ENCODE results near the gene DNMT3L. TPM values are rescaled to one million over a fixed set of nuclear protein-coding genes. Genes with fewer than 3 reads are reported as not detected.
"Not testable (repeated sequence)": the region's sequence is repeated elsewhere in the genome, so short reads cannot be mapped to it uniquely, and the experiment has no call there.

DNMT3L gene
- polyA plus RNA-seq, 1 experiment: not detected

- no peak overlapping the region for H3K4me3 ChIP-seq (ENCODE audit: low read depth, low read length)
- no peaks in the 10 kb centered on the region for H3K36me3 ChIP-seq (ENCODE audit: control insufficient read depth, insufficient read depth, low read length)
- POLR2A ChIA-PET: no interaction called here
- H3K27me3 ChIP-seq (ENCODE audit: control insufficient read depth, insufficient read depth, low read length): peaks cover 1% of the 10 kb centered on the region
- CTCF ChIA-PET: interaction anchor here (2.0 kb wide), 1 partner anchor 11 kb away, joined by 9 read pairs; no protein-coding TSS in a partner anchor
- no peak for TF ChIP-seq CTCF (IDR thresholded peaks at IDR 0.05; ENCODE audit: insufficient read depth, low read depth, low read length)
- DNase-seq (ENCODE audit: low read depth): no peak
Observed at GRCh38 chr21:44286716-44287632, 25.3 kb upstream of the DNMT3L start.

- POLR2A ChIA-PET: no interaction called here
Observed at GRCh38 chr21:44286086-44286715, 24.5 kb upstream of the DNMT3L start.

GRCh38 chr21:44285138-44285992, 23.7 kb upstream of the DNMT3L start, which contains the start of gene AIRE:
Gene AIRE, plus strand, starts transcription at chr21:44285876. Its CDS starts 131 bp downstream, at chr21:44286007.
- ChIA-PET CTCF (no interaction called here), POLR2A (no interaction called here)
- Histone ChIP-seq H3K36me3 (ENCODE audit: control insufficient read depth, insufficient read depth, low read length) (no peaks in the 10 kb centered on the region), H3K27me3 (ENCODE audit: control insufficient read depth, insufficient read depth, low read length) (peaks cover 1% of the 10 kb centered on the region), H3K4me3 (ENCODE audit: low read depth, low read length) (peak within 1 kb of the TSS; percentile 16; the same call in 1 of the 2 replicates)
- DNase-seq (ENCODE audit: low read depth): no peak
- no peak for TF ChIP-seq CTCF (IDR thresholded peaks at IDR 0.05; ENCODE audit: insufficient read depth, low read depth, low read length)

More at GRCh38 chr21:44286086-44286715, 24.5 kb upstream of the DNMT3L start:
- TF ChIP-seq CTCF (IDR thresholded peaks at IDR 0.05; ENCODE audit: insufficient read depth, low read depth, low read length): no peak
- no peak for DNase-seq (ENCODE audit: low read depth)
- peaks cover 1% of the 10 kb centered on the region for H3K27me3 ChIP-seq (ENCODE audit: control insufficient read depth, insufficient read depth, low read length)
- H3K4me3 ChIP-seq (ENCODE audit: low read depth, low read length): no peak overlapping the region
- H3K36me3 ChIP-seq (ENCODE audit: control insufficient read depth, insufficient read depth, low read length): no peaks in the 10 kb centered on the region
- CTCF ChIA-PET: interaction anchor here (2.0 kb wide), 1 partner anchor 12 kb away, joined by 9 read pairs; no protein-coding TSS in a partner anchor

GRCh38 chr21:44283948-44284347, 22.3 kb upstream of the DNMT3L start:
- POLR2A ChIA-PET: no interaction called here
- CTCF ChIA-PET: interaction anchor here (1.4 kb wide), 1 partner anchor 10 kb away, joined by 6 read pairs; no protein-coding TSS in a partner anchor
- no peak overlapping the region for H3K4me3 ChIP-seq (ENCODE audit: low read depth, low read length)
- no peak for TF ChIP-seq CTCF (IDR thresholded peaks at IDR 0.05; ENCODE audit: insufficient read depth, low read depth, low read length)
- H3K36me3 ChIP-seq (ENCODE audit: control insufficient read depth, insufficient read depth, low read length): no peaks in the 10 kb centered on the region
- no peak for DNase-seq (ENCODE audit: low read depth)
- peaks cover 1% of the 10 kb centered on the region for H3K27me3 ChIP-seq (ENCODE audit: control insufficient read depth, insufficient read depth, low read length)

- CTCF ChIA-PET: interaction anchor here (1.4 kb wide), 1 partner anchor 9 kb away, joined by 6 read pairs; no protein-coding TSS in a partner anchor
- H3K36me3 ChIP-seq (ENCODE audit: control insufficient read depth, insufficient read depth, low read length); H3K4me3 ChIP-seq (ENCODE audit: low read depth, low read length); H3K27me3 ChIP-seq (ENCODE audit: control insufficient read depth, insufficient read depth, low read length); POLR2A ChIA-PET; DNase-seq (ENCODE audit: low read depth): not testable (repeated sequence)
Observed at GRCh38 chr21:44283211-44283785, 21.6 kb upstream of the DNMT3L start.

Measured in BJ (cell line).